Testis (tissue), 3 donors: ENCODE measurements around the gene GRIP1. TPM values are rescaled to one million over a fixed set of nuclear protein-coding genes. Genes with fewer than 3 reads are reported as not detected.

Experiments
- DNase-seq: peaks from one replicate; pipeline ENCODE4 v3.0.0-alpha.2; 2019
- H3K27ac ChIP-seq, 2 donors: fragments of 200-600 bp; sonication (generic); one replicate each; pipeline ENCODE4 v1.5.1; 2019
- H3K27me3 ChIP-seq: fragments of 200-600 bp; sonication (generic); one replicate; pipeline ENCODE4 v1.5.1; 2019
- H3K36me3 ChIP-seq: fragments of 200-600 bp; sonication (generic); one replicate; pipeline ENCODE4 v1.5.1; 2017; ENCODE audit warnings: low read depth; ENCODE audit errors: missing control alignments
- H3K4me1 ChIP-seq: fragments of 200-600 bp; sonication (generic); one replicate; pipeline ENCODE4 v1.5.1; 2019
- H3K4me3 ChIP-seq, 2 donors: fragments of 200-600 bp; sonication (generic); one replicate each; pipeline ENCODE4 v1.5.1; 2017 to 2019
- H3K9me3 ChIP-seq: fragments of 200-600 bp; sonication (generic); one replicate; pipeline ENCODE4 v1.5.1; 2017
- POLR2A ChIP-seq: fragments of 450-650 bp; IDR thresholded peaks from one replicate; pipeline ENCODE4 v1.6.1; 2017; ENCODE audit warnings: antibody characterized with exemption, mild to moderate bottlenecking, moderate library complexity
- WGBS, 2 donors: methylation state at CpG; one replicate each; pipeline ENCODE4 v1.1.5; 2018; 5-methylcytosine and 5-hydroxymethylcytosine counted together
- intact Hi-C: fragments of 100-400 bp; cut with DNase I; formaldehyde crosslinking; loops from one replicate; pipeline ENCODE4 v1.15.1; 2023; ENCODE audit warnings: low total_unique reads
- polyA plus RNA-seq: library from polyadenylated mRNA; stranded (reverse); fragments of 350-450 nt; fragmentation: Illumina TruSeq; extraction: RNeasy Lipid Tissue Mini Kit (QIAGEN cat#74804); gene quantifications from one replicate; pipeline ENCODE4 v1.2.3, GENCODE V29; 2014; ENCODE audit warnings: low read depth, low replicate concordance; ENCODE audit not compliant: insufficient read depth
- total RNA-seq, 2 donors: library from RNA; depleted of rRNA; stranded (reverse); fragments of >200 nt; gene quantifications; one replicate each; pipeline ENCODE4 v1.2.3, GENCODE V29; 2016
- TF ChIP-seq, protein P1 (sequence below), 3 experiments: fragments of 450-650 bp in 2 of 3; fragments of 200-600 bp in 1 of 3; sonication (generic) in 1 of 3; IDR thresholded peaks; one replicate each; pipeline ENCODE4 v1.5.1; 2016 to 2019; ENCODE audit warnings: antibody characterized with exemption in 3 of 3, mild to moderate bottlenecking in 2 of 3, moderate library complexity in 1 of 3

GRIP1 gene
- total and polyA plus RNA-seq, 3 donors from 2014 or later: 12.0 to 14.0 (median 12.9) TPM

DNA sequence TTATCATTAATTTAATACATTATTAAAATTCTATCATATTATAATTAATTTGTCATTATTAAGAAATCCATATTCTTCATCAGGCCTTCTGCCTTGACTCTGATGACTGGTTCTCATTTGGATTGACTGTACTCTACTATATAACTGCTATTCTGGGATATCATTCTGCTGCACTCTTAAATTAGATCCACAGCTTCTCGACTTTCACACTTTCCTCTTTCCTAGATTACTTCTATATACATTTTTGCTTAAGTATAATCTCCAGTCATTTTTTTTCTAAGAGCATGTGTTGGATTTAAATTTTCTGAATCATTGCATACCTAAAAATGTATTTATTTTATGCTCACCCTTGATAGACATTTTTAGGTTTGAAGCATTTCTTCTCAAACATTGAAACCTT, 12.4 kb downstream of the GRIP1 start:
- 90 to 98% methylated on average over 1 of the region's 1 CpG for WGBS, 2 donors

DNA sequence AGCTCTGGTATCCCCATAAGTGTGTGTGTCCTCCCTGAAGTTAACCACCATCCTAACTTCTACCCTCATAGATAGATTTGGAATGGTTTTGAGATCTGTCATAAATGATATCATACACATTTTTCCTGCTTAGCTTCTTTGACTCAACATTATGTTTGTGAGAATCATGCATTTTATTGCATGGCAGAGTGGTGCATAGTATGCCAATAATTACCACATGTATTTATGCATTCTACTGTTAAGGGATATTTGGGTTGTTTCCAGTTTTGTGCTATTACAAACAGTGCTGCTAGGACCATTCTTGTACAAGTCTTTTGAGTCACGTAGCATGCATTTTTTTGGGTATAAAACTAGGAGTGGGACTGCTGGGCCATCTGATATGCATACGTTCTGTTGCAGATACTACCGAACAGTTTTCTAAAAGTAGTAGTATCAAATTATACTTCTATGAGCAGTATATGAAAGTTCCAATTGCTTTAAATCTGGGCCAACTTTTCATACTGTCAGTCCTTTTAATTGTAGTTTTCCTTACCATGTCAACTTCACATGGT, 13.4 kb downstream of the GRIP1 start:
- Histone ChIP-seq H3K4me3 (no peak overlapping the region), H3K9me3 (no peaks in the 10 kb centered on the region), H3K36me3 (no peaks in the 10 kb centered on the region), H3K27ac (no peak overlapping the region), H3K27me3 (no peaks in the 10 kb centered on the region), H3K4me1 (peaks cover 7% of the 10 kb centered on the region)
- 90 to 93% methylated on average over 3 of the region's 3 CpGs for WGBS, 2 donors
- intact Hi-C loops: no loop called here
- no peak for TF ChIP-seq POLR2A
- TF ChIP-seq, protein P1, sequence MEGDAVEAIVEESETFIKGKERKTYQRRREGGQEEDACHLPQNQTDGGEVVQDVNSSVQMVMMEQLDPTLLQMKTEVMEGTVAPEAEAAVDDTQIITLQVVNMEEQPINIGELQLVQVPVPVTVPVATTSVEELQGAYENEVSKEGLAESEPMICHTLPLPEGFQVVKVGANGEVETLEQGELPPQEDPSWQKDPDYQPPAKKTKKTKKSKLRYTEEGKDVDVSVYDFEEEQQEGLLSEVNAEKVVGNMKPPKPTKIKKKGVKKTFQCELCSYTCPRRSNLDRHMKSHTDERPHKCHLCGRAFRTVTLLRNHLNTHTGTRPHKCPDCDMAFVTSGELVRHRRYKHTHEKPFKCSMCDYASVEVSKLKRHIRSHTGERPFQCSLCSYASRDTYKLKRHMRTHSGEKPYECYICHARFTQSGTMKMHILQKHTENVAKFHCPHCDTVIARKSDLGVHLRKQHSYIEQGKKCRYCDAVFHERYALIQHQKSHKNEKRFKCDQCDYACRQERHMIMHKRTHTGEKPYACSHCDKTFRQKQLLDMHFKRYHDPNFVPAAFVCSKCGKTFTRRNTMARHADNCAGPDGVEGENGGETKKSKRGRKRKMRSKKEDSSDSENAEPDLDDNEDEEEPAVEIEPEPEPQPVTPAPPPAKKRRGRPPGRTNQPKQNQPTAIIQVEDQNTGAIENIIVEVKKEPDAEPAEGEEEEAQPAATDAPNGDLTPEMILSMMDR (IDR thresholded peaks at IDR 0.05): no peak
- DNase-seq: no peak

More for the DNA sequence above, 12.4 kb downstream of the GRIP1 start:
- Histone ChIP-seq H3K4me1 (peaks cover 7% of the 10 kb centered on the region), H3K36me3 (no peaks in the 10 kb centered on the region), H3K27ac (no peak overlapping the region), H3K9me3 (no peaks in the 10 kb centered on the region), H3K4me3 (no peak overlapping the region), H3K27me3 (no peaks in the 10 kb centered on the region)
- TF ChIP-seq, protein P1 (IDR thresholded peaks at IDR 0.05): no peak
- no peak for TF ChIP-seq POLR2A
- intact Hi-C loops: no loop called here
- no peak for DNase-seq

DNA sequence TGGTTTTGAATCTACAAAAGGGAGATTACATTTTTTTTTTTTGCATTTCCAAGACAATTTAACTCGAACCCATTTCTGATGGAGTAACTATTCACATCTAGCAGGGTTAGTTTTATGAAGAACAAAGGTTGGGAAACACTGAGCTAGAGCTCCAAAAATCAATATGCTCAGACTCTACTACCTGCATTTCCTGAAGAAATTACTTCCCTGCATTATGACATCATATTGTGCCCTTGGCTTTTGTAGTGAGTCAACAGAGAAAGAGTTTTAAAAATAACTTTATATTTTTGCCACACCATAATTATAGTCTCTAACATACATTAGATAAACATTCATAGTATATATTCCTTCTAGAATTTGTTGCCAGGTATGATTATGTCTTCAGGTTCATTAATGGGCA, 14.8 kb downstream of the GRIP1 start:
- Histone ChIP-seq H3K27me3 (no peaks in the 10 kb centered on the region), H3K4me1 (peaks cover 7% of the 10 kb centered on the region), H3K27ac (no peak overlapping the region), H3K36me3 (no peaks in the 10 kb centered on the region), H3K4me3 (no peak overlapping the region), H3K9me3 (no peaks in the 10 kb centered on the region)
- WGBS, 2 donors: 85 to 95% methylated on average over 1 of the region's 1 CpG
- no peak for TF ChIP-seq POLR2A
- TF ChIP-seq, protein P1 (IDR thresholded peaks at IDR 0.05): no peak
- DNase-seq: no peak
- intact Hi-C loops: no loop called here

DNA sequence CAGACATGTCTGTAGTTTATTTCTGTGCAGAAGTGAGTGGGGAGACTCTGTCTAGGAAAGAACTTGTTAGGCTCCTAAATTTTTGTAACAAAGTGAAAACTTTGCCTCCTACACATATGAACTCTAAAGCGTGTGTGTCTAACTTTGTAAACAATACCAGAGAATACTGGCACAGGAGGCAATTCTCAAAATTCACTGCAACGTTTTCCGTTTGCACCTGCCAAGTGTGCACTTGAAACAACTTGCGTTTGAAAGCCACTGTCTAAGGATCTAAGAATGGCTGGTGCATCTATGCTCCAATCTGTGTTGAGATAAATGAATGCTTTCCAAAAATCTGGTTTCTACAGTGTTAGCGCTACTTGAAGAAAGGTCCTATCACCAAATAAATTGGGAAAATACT, 15.3 kb downstream of the GRIP1 start:
- Histone ChIP-seq H3K36me3 (no peaks in the 10 kb centered on the region), H3K27ac (no peak overlapping the region), H3K27me3 (no peaks in the 10 kb centered on the region), H3K4me1 (peaks cover 7% of the 10 kb centered on the region), H3K4me3 (no peak overlapping the region), H3K9me3 (no peaks in the 10 kb centered on the region)
- TF ChIP-seq, protein P1 (IDR thresholded peaks at IDR 0.05): no peak
- TF ChIP-seq POLR2A: no peak
- intact Hi-C loops: no loop called here
- WGBS, 2 donors: 61 to 83% methylated on average over 5 of the region's 5 CpGs
- no peak for DNase-seq

DNA sequence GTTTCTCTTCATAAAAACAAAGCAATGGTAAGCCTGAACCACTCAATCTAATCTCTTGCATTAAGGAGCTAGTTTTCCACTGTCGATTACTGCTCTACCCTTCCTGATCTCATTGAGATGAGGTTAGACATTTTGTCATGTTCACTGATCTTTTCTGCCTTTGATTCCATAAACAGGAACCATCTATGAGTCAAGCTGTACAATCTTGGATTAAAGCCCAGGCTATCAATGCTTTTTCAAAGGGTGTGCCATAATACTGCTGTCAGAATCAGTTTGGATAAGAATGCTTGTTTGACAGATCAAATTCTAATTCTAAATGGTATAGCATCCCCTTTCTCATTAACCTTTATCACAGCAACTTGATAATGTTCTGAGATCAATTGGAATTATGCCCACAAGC, 16.1 kb downstream of the GRIP1 start:
- 70 to 74% methylated on average over 1 of the region's 1 CpG for WGBS, 2 donors
- Histone ChIP-seq H3K27me3 (no peaks in the 10 kb centered on the region), H3K27ac (no peak overlapping the region), H3K9me3 (no peaks in the 10 kb centered on the region), H3K4me1 (no peaks in the 10 kb centered on the region), H3K36me3 (no peaks in the 10 kb centered on the region), H3K4me3 (no peak overlapping the region)
- DNase-seq: no peak
- no peak for TF ChIP-seq POLR2A
- TF ChIP-seq, protein P1 (IDR thresholded peaks at IDR 0.05): no peak
- intact Hi-C loops: no loop called here
